Measurements from ENCODE around the gene SMIM22.

DNA sequence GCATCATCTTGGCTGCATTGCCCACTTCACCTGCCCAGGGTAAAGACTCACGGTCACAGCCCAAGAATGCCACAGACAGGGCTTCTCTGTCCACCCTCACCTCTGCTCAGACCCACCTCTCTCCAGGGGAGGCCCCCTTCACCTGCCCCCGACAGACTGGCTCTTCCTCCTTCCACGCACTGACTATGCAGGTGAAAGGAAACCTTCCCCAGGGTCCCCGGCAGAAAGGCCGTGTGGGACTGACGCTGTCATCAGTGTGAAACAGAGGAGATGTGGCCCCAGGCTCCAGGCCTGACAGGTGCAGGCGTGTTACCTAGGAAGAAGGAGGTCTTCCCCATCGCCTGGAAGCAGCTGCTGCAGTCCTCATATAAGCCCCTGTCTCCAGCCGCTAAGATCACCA is 16.6 kb downstream of the SMIM22 start:
- TF ChIP-seq REST (IDR thresholded peaks at IDR 0.05; ENCODE audit: low read depth), result no peak
- no peak for TF ChIP-seq POLR2AphosphoS5 (IDR thresholded peaks at IDR 0.05; ENCODE audit: low read depth, low read length)
- TF ChIP-seq, protein P1, sequence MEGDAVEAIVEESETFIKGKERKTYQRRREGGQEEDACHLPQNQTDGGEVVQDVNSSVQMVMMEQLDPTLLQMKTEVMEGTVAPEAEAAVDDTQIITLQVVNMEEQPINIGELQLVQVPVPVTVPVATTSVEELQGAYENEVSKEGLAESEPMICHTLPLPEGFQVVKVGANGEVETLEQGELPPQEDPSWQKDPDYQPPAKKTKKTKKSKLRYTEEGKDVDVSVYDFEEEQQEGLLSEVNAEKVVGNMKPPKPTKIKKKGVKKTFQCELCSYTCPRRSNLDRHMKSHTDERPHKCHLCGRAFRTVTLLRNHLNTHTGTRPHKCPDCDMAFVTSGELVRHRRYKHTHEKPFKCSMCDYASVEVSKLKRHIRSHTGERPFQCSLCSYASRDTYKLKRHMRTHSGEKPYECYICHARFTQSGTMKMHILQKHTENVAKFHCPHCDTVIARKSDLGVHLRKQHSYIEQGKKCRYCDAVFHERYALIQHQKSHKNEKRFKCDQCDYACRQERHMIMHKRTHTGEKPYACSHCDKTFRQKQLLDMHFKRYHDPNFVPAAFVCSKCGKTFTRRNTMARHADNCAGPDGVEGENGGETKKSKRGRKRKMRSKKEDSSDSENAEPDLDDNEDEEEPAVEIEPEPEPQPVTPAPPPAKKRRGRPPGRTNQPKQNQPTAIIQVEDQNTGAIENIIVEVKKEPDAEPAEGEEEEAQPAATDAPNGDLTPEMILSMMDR (IDR thresholded peaks at IDR 0.05 in 2 of 3, conservative IDR thresholded peaks at IDR 0.05 in 1 of 3; ENCODE audit: borderline replicate concordance in 1 of 3, insufficient read depth in 1 of 3, low read depth in 2 of 3, low read length in 2 of 3), result no peak
- TF ChIP-seq TCF7L2 (IDR thresholded peaks at IDR 0.05; ENCODE audit: borderline replicate concordance, extremely low read depth, insufficient read depth, insufficient read length), result no peak
- no peak for TF ChIP-seq EZH2phosphoT487 (IDR thresholded peaks at IDR 0.05; ENCODE audit: borderline replicate concordance)
- no peak for TF ChIP-seq EZH2 (IDR thresholded peaks at IDR 0.05)
- TF ChIP-seq CEBPB (IDR thresholded peaks at IDR 0.05; ENCODE audit: low read depth), result no peak
- no peak for TF ChIP-seq POLR2A (IDR thresholded peaks at IDR 0.05; ENCODE audit: borderline replicate concordance, extremely low read depth, insufficient read depth, insufficient read length)
- no peak for TF ChIP-seq ELF1 (IDR thresholded peaks at IDR 0.05; ENCODE audit: borderline replicate concordance, low read depth)
- TF ChIP-seq SP1 (IDR thresholded peaks at IDR 0.05; ENCODE audit: low read depth), result no peak
- no peak for TF ChIP-seq JUND (IDR thresholded peaks at IDR 0.05)
- TF ChIP-seq RAD21 (IDR thresholded peaks at IDR 0.05; ENCODE audit: low read depth), result no peak
- TF ChIP-seq FOSL1 (IDR thresholded peaks at IDR 0.05; ENCODE audit: low read depth), result no peak
- no peak for TF ChIP-seq ZFX (IDR thresholded peaks at IDR 0.05)
